Measurements from ENCODE around the gene KIR3DL2.
"Not testable (repeated sequence)": the region's sequence is repeated elsewhere in the genome, so short reads cannot be mapped to it uniquely, and the experiment has no call there.

Gene KIR3DL2

DNA sequence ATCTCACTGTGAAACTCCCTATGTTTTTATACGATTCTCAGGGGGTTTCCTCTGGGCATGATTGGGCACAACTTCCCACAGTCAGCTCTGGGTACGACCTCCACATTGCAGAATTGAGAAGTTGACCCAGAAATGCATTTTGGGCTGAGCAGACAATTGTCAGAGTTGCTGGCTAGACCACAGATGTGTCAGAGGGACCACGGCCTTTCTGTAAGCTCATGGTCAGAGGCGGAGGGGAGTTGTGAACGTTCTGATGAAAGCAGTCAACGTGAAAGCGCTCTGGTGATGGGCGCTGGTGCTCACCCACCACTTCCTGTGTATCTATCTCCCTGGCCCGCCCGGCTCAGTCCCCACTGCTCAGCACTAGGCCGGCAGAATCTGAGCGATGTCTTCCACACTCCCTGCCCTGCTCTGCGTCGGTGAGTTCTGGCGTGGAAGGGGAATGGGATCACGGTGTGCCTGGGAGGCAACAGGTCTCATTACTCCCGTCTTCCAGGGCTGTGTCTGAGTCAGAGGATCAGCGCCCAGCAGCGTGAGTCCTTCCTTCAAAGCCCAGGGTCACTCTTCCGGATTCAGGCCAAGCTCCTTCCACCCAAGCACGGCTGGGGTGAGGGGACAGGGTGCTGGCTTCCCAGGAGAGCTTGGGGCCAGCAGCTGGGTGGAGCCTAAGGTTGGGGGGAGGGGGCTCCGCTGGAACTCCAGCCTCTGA lies 55.7 kb downstream of the KIR3DL2 start, which contains the start of gene NCR1:
Gene NCR1 (plus strand): TSS at position 346 of the 709 bp plus-strand sequence. CDS start 40 bp downstream, at position 386.
- H2AFZ ChIP-seq (ENCODE audit: low read depth, low read length): no peak within 1 kb of the TSS
- H3K4me1 ChIP-seq (ENCODE audit: insufficient read depth, low read length): no peaks in the 10 kb centered on the region
- H3K36me3 ChIP-seq (ENCODE audit: insufficient read depth, low read length): no peaks in the 10 kb centered on the region
- peaks cover 4% of the 10 kb centered on the region for H3K9me3 ChIP-seq (ENCODE audit: low read length)
- no peak within 1 kb of the TSS for H3K4me3 ChIP-seq (ENCODE audit: low read length)
- H3K27me3 ChIP-seq (ENCODE audit: insufficient read depth, low read length): peaks cover 2% of the 10 kb centered on the region

DNA sequence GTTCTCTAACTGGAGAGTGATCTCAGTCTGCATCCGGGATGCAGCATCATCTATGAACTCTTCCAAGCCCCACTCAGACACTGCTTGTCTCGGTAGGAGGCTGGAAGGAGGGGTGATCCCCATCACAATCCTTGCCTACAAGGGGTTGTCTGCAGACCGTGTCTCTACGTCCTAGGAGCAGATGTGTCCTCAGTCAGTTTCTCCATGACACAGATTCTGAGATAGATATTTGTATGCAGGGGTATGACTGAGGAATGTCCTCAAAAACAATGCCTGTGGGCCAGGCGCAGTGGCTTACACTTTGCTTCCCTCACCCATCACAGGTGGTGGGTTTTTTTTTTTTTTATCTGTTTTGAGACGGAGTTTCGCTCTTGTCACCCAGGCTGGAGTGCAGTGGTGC lies 56.6 kb downstream of the KIR3DL2 start:
- peaks cover 2% of the 10 kb centered on the region for H3K27me3 ChIP-seq (ENCODE audit: insufficient read depth, low read length)
- peaks cover 4% of the 10 kb centered on the region for H3K9me3 ChIP-seq (ENCODE audit: low read length)
- no peak overlapping the region for H3K4me3 ChIP-seq (ENCODE audit: low read length)
- H2AFZ ChIP-seq (ENCODE audit: low read depth, low read length): no peak overlapping the region
- H3K4me1 ChIP-seq (ENCODE audit: insufficient read depth, low read length): no peaks in the 10 kb centered on the region
- H3K36me3 ChIP-seq (ENCODE audit: insufficient read depth, low read length): no peaks in the 10 kb centered on the region

GRCh38 chr19:54907899-54908298 lies 57.7 kb downstream of the KIR3DL2 start:
- not testable (repeated sequence) for H2AFZ ChIP-seq (ENCODE audit: low read depth, low read length); H3K36me3 ChIP-seq (ENCODE audit: insufficient read depth, low read length); H3K4me1 ChIP-seq (ENCODE audit: insufficient read depth, low read length); H3K27me3 ChIP-seq (ENCODE audit: insufficient read depth, low read length); H3K4me3 ChIP-seq (ENCODE audit: low read length); H3K9me3 ChIP-seq (ENCODE audit: low read length)

Measured in neuron (in vitro differentiated cells).